SK-MEL-5 (cell line): ENCODE data around the gene ATG10. TPM values are rescaled to one million over a fixed set of nuclear protein-coding genes. Genes with fewer than 3 reads are reported as not detected.
"Not testable (repeated sequence)": the region's sequence is repeated elsewhere in the genome, so short reads cannot be mapped to it uniquely, and the experiment has no call there.

Experiments
- DNase-seq: peaks from one replicate; pipeline ENCODE4 v3.0.0-alpha.2; 2016; ENCODE audit warnings: low read depth, low spot score
- in situ Hi-C: cut with HindIII; loops from 2 replicates; pipeline ENCODE4 v1.10.0; 2016; ENCODE audit warnings: low sequenced_read_pairs, high pct_unique_total_duplicates, low pct_unique_long_range_greater_than_20kb
- polyA plus RNA-seq, 2 experiments: library from polyadenylated mRNA; depleted of rRNA; stranded (reverse); fragments of >200 nt; gene quantifications; 2 replicates each; pipeline ENCODE4 v1.2.3, GENCODE V29; 2015
- total RNA-seq: library from RNA; depleted of rRNA; stranded (reverse); fragments of >200 nt; shearing (Covaris generic); gene quantifications from 2 replicates; pipeline ENCODE4 v1.2.3, GENCODE V29; 2014; rRNA removed

ATG10 gene
- total RNA-seq = 7.1 and 10.0 TPM in 2 replicates
- polyA plus RNA-seq (2015; cell fraction: cytosol; rRNA removed) = 7.2 and 8.4 TPM in 2 replicates
- 6.3 and 7.4 TPM in 2 replicates for polyA plus RNA-seq (2015; cell fraction: nucleus; rRNA removed)

DNA sequence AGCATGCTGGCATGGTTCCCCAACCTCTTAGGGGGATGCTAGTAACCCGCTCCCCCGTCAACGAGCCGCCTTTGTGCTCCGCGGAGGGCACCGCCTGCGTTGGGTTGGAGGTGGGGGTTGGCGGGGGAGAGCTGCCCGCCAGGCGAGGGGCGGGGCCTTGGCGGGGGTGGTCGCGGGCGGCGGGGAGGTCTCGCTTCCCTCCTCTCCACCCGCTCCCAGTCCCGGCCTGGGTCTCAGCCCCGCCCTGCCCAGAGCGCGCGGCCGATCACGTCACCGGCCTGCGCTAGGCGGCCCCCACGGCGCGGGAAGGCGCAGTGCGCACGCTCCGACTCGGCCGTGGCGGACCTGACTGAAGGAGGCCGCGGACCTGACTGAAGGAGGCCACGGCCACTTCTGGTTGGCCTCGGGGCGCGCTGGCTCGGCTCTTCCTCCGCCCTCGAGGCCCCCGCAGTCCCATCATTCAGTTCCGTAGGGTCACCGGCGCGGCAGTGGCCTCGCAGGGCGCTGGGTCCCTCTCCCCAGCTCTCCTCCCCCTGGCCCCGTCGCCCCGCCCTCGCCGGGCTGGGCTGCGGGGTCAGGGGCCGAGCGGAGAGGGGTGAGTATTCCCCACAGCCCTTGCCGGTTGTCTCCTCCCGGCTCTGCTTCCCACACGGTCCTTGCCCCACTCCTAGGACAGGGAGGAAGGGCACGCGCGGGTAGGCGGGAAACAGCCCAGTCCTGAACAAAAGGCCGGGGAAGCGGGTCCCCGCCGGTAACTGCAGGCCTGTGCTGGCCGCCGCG is at the start of gene ATG10:
TSS of gene ATG10 (plus strand) at position 312 of the 780 bp plus-strand sequence. CDS start 15,548 bp downstream, outside the sequence.
- in situ Hi-C loops = no loop called here
- DNase-seq = peak; percentile 90

DNA sequence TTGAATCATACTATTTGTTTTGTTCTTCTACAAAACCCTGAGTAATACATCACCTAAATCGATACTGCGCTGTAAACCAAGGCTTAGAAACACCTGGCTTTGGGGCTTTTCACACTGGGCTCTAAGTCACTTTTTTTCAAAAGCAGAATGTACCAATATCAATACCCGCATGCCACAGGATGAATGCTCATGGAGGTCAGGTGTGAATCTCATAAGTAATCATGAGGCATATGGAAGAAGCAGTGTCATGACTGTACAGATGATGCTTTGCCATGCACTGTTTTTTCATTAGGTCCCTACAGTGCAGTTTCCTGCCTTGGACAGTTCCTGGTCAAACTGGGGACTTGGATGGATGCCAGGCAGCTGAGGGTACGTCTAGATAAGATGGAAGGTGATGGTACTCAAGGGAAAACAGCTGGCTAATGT is 49.0 kb upstream of the ATG10 start:
- in situ Hi-C loops = no loop called here
- no peak for DNase-seq

DNA sequence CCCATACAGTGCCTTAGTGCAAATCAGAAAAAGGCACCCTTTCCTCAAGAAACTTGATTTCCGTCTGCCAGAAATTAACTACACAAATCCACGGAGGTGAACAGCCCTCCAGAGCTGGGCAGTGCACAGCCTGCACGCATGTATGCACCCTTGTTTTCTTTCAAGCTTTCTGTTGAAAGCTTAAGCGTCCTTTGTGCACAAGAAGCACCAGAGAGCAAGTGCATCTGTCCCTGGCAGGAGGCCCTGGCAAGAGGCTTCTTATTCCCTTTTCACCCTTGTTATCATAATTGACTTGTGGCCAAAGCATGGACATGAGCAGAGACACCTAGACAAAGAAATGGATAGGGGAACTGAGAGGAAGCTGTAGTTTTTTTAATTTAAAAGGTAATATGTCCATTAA is 47.4 kb upstream of the ATG10 start:
- DNase-seq = no peak
- in situ Hi-C loops = no loop called here

DNA sequence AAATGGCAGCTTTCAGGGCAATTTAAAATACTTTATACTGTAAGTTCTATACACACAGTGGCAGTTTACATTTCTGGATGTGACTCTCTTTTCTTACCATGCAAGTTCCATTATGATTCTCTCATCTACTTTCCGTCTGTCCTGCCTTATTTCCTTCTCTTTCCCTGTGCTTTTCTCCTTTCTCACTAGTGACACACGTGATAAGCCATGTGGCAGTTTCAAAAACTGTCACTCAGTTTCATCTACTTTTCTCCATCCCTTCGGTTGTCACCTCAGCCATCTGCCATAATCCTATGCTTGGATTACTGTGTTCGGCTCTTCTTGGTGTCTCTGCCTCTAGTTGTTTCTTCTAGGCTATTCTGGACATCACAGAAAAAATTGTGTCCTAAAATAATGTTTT is 46.8 kb upstream of the ATG10 start:
- in situ Hi-C loops = no loop called here
- no peak for DNase-seq

DNA sequence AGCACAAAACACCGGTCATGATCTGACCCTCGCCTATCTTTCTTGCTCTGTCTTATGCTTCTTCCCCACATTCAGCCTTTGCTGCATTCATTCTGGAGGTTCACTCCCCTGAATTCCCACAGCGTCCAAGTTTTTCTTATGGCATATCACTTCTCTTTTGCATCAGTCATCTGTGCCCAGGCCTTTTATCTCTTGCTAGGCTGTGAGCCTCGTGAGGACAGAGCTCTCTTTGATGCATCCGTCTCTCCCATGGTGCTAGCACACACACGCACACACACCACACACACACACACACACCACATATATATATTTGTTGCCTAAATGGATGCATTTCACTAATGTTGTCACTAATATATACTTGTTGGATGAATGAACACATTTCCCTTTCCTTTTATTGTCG is 45.8 kb upstream of the ATG10 start:
- DNase-seq = peak; percentile 32
- in situ Hi-C loops = no loop called here

DNA sequence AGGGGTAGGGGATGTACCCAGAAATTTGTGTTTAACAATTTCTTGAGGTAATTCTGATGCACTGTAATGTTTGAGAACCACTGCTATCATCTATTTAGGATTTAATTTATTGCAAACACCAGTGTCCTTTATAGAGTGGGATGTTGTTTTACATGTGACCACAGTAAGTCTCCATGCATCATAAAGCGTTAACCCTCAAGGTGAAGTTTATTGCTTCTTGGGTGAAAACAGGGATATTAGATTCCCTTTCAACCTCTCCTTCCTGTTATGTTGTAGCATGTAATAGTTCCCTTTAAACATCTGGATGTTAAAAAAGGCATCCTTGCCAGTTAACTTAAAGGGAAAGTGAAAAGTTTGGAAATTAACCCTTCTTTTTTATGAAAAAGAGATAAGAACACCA is 35.8 kb upstream of the ATG10 start:
- in situ Hi-C loops = no loop called here
- DNase-seq = no peak

DNA sequence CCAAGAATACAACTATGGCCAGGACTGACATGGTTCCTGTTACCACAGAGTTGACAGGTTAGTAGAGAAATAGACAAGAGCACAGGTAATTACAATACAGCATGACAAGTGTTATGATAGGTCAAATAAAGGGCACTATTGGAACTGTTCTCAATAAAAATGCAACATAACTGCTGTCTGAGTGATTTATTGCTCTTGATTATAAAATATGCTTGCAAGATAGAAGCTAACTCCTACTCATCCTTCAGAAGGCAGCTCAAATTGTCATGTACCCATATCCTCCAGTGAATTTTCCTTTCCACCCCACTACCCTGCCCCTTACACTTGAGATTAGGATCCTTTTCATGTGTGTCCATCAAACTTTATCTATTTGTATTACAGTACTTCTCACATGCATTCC is 35.1 kb upstream of the ATG10 start:
- no peak for DNase-seq
- in situ Hi-C loops = no loop called here

DNA sequence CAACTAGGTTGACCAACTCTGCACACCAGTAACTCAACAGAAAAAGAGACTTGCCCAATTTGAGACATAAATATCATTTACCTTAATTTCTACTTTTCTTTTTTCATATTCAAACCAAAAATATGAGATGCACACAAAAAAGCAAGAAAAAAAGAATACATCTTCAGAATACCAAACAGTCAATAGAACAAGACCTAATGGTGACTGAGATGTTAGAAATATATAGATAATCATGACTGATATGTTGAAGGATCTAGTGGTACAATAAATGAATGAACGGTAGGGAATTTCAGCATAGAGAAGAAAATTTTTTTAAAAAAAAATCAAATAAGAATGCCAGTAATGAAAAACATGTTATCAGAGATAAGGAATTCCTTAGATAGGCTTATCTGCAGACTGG is 29.1 kb upstream of the ATG10 start:
- in situ Hi-C loops = no loop called here

DNA sequence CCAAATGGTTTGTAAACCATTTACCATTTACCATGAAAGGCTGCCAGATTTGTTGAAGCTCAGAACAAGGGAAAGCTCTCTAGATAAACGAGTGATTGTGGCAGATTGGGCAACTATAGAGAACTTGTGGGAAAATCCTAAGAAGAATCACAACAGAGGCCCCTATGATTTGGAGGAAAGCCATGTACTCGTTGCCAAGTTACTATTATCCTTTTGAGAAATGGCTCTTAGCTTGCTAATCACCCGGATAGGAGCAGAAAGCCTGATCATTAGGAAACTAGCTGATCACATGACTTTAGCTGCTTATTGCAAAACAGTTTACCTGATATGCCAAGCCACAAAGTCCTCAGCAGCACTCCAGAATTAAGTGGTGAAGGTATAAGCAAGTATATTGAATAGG is 23.5 kb upstream of the ATG10 start:
- in situ Hi-C loops = no loop called here
- no peak for DNase-seq

More for the DNA sequence above, 29.1 kb upstream of the ATG10 start:
- DNase-seq = no peak

DNA sequence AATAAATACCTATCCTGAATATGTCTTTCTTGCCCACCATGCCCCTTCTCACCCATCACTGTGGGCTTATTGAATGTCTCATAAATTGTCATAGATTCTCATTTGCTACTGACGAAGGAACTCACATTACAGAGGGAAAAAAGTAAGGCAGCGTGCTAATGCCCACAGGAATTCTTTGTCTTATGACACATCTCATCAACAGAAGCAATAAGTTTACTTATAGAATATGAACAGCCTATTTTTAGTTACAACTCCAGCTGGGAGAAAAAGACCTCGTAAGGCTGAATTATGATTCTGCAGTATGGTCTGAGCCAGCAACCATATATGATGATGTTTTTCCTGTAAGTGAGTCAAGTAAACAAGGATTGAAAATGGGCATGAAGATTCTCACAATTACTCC is 22.4 kb upstream of the ATG10 start:
- in situ Hi-C loops = no loop called here
- no peak for DNase-seq

DNA sequence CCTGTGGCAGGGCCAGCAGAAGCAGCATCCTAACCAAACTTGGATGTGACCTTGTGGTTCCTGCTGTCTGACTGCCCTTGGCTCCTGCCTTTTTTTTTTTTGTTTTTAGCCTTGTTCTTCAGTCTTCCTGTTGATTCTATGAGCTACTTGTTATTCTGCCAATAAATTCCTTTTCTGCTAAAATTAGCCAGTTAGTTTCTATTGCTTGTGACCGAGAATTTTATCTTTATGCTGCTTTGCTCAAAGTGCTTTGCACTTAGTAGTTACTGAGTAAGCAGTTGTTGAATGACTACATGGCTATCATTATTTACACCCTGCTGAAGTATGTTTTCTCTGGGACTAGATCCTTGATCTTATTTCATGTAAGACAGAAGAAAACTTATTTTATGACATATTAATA is 20.8 kb upstream of the ATG10 start:
- in situ Hi-C loops = no loop called here
- no peak for DNase-seq

DNA sequence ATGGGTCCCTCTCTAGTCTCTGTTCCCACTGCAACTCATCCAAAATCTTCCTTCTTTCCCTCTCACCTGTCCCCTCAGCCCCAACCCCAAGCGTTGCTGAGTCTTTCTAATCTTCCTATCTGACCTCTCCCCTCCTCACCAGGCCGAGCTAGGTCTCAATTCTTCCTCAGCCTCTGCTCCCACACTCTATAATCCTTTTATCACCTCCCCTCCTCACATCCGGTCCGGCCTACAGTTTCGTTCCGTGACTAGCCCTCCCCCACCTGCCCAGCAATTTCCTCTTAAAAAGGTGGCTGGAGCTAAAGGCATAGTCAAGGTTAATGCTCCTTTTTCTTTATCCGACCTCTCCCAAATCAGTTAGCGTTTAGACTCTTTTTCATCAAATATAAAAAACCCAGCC is 17.0 kb upstream of the ATG10 start:
- in situ Hi-C loops, DNase-seq: not testable (repeated sequence)

DNA sequence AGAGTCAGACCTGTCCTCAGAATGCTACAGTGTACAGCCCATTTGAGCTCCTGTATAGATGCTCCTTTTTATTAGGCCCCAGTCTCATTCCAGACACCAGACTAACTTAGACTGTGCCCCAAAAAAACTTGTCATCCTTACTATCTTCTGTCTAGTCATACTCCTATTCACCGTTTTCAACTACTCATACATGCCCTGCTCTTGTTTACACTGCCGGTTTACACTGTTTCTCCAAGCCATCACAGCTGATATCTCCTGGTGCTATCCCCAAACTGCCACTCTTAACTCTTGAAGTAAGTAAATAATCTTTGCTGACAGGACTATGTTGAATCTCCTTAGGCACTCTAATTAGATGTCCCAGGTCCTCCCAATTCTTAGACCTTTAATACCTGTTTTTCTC is 13.7 kb upstream of the ATG10 start:
- DNase-seq, in situ Hi-C loops: not testable (repeated sequence)

DNA sequence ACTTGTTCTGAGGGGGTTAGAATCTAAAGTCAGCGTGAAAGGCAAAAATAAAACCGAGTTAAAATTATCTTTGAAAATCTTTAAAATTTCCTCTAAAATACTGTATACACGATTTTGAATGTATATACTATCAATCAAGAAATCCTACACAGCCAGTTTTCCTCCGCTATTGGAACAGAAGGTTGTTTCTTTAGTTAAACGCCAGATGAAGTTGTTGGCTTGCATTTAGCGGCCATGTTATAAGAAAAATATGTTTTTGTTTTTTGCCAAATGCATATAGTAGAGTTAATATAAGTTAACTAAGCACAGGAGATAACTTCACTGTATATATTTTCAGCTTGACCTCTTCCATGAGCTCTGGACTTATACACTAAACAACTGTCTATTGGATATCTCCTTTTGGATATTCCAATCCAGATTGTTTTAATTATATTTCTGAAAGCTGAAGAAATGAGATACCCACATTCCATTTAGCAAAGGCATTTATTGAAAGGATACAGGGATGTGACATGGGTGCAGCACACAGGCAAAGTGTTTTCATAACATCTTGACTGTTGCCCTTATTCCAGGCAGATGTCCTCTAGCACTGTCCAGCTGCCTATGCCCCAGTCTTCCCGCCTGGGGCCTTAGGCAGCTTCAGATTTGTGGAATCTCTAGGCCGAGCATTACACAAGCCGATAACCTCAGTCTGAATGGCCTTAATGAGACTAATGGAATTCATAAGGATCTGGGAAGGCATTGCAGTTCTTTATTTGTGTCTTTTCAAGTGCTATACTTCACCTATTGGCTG is 10.0 kb upstream of the ATG10 start:
- in situ Hi-C loops = no loop called here
- DNase-seq = no peak

DNA sequence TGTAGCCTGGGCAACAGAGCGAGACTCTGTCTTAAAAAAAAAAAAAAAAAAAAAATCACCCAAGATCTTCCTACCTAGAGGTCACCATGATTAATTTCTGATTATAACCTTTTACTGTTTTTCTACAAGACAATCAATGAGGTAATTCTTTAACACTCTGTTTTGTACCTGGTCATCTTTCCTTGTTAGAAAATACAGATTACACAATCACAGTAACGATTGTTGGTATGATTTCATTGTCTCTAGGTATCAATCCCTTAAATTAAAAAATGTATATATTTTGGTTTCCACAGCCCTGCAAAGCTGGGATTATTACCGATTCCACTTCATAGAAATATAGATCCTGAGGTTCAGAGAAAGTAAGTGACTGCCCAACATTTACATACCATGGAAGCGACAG is 8.3 kb upstream of the ATG10 start:
- no peak for DNase-seq
- in situ Hi-C loops = no loop called here

DNA sequence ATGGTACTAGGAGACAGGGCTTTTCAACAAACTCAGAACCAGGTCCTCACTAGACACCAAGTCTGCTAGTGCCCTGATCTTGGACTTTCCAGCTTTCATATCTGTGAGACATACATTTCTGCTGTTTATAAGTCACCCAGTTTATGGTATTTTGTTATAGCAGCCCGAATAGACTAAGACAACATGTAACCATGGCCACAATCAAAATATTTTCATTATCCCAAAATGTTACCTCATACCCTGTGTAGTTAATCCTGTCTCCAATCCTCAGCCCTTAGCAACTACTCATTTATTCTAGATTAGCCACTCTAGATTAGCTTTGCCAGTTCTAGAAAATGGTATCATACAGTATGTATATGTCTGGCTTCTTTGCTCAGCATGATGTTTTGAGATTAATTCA is 6.3 kb upstream of the ATG10 start:
- in situ Hi-C loops = no loop called here
- DNase-seq = no peak

DNA sequence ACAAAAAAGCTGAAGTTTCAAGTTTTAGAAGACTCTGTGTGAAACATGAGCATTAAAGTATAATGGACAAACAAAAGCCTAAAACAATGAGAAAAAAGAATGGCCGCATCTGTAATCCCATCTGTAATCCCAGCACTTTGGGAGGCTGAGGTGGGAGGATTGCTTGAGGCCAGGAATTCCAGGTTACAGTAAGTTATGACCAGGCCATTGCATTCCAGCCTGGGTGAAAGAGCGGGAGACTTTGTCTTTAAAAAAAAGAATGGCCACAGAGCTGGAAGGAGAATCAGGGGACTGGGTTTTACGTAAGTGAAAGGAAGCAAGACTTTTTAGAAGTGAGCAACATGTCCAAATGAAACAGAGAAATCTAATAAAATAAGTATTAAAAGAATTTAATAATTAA is 2.6 kb upstream of the ATG10 start:
- no peak for DNase-seq
- in situ Hi-C loops = no loop called here

DNA sequence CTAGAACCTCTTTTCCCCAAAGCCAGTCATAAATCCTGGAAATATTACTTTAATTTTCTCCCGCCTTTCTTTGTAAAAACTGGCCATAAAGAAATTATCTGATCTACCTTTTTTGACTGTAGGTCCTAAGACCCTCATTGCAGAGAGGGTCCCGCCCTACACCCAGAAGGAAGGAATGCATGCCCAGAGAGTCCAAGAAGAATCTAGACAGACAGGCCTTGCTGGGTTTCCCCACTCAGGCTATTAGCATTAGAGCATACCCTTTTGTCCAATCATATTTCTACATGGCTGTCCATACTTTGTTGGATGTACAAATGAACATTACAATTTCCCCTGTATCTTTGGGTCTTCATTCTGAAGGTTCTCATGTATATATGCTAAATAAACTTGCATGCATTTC is 1.9 kb upstream of the ATG10 start:
- in situ Hi-C loops = no loop called here

More for the DNA sequence above, 1.9 kb upstream of the ATG10 start:
- DNase-seq = no peak
